Stimulated activated CD4-positive, alpha-beta T cell treated with anti-CD3 and anti-CD28 coated beads, TNF-alpha, amount 100 ng/mL, for 24 hours (primary cell): ENCODE data around the gene ATP6V1G1.

Experiments
- DNase-seq, 3 experiments: peaks; one replicate each; pipeline ENCODE4 v3.0.0-alpha.2; 2020; ENCODE audit warnings: low read depth in 3 of 3

Gene ATP6V1G1

GRCh38 chr9:114612272-114612923 lies 24.8 kb downstream of the ATP6V1G1 start:
- DNase-seq, result no peak

GRCh38 chr9:114613087-114613486 lies 25.5 kb downstream of the ATP6V1G1 start:
- no peak for DNase-seq

- no peak for DNase-seq
Measured at GRCh38 chr9:114613919-114614318, 26.4 kb downstream of the ATP6V1G1 start.

- no peak for DNase-seq
Measured at GRCh38 chr9:114614373-114614772, 26.8 kb downstream of the ATP6V1G1 start.

GRCh38 chr9:114616684-114617520 lies 29.3 kb downstream of the ATP6V1G1 start:
- no peak for DNase-seq

GRCh38 chr9:114619191-114619761 lies 31.7 kb downstream of the ATP6V1G1 start:
- no peak for DNase-seq

GRCh38 chr9:114621561-114621960 lies 34.0 kb downstream of the ATP6V1G1 start:
- DNase-seq, result no peak

GRCh38 chr9:114621975-114622609 lies 34.5 kb downstream of the ATP6V1G1 start:
- no peak for DNase-seq

- no peak for DNase-seq
Measured at GRCh38 chr9:114624677-114625076, 37.1 kb downstream of the ATP6V1G1 start.

GRCh38 chr9:114626415-114627020 lies 38.9 kb downstream of the ATP6V1G1 start:
- DNase-seq, result no peak

- no peak for DNase-seq
Measured at GRCh38 chr9:114627553-114627952, 40.0 kb downstream of the ATP6V1G1 start.

- DNase-seq, result no peak
Measured at GRCh38 chr9:114629563-114630090, 42.1 kb downstream of the ATP6V1G1 start.

- DNase-seq, result no peak
Measured at GRCh38 chr9:114631166-114631565, 43.6 kb downstream of the ATP6V1G1 start.

GRCh38 chr9:114633438-114634089 lies 46.0 kb downstream of the ATP6V1G1 start:
- no peak for DNase-seq

GRCh38 chr9:114634387-114634786 lies 46.8 kb downstream of the ATP6V1G1 start:
- no peak for DNase-seq

- DNase-seq, result no peak
Measured at GRCh38 chr9:114638404-114638803, 50.8 kb downstream of the ATP6V1G1 start.

GRCh38 chr9:114641967-114642366 lies 54.4 kb downstream of the ATP6V1G1 start:
- no peak for DNase-seq

- DNase-seq, result no peak
Measured at GRCh38 chr9:114643001-114643400, 55.4 kb downstream of the ATP6V1G1 start.

- no peak for DNase-seq
Measured at GRCh38 chr9:114643896-114644295, 56.3 kb downstream of the ATP6V1G1 start.
